Loucy (cell line): ENCODE measurements around the gene SLPI.

Experiments used
- EZH2phosphoT487 ChIP-seq: fragments of 200-600 bp; IDR thresholded peaks from 2 replicates; pipeline ENCODE4 v1.6.1; 2018; ENCODE audit warnings: antibody characterized with exemption, mild to moderate bottlenecking, moderate library complexity, borderline replicate concordance
- TF ChIP-seq, protein P1 (sequence below): fragments of 200-600 bp; sonication (generic); conservative IDR thresholded peaks from 2 replicates; pipeline ENCODE4 v1.5.1; 2014; ENCODE audit warnings: mild to moderate bottlenecking, antibody characterized with exemption, low read length

GRCh38 chr20:45218636-45219035, 35.7 kb downstream of the SLPI start:
- TF ChIP-seq, protein P1, sequence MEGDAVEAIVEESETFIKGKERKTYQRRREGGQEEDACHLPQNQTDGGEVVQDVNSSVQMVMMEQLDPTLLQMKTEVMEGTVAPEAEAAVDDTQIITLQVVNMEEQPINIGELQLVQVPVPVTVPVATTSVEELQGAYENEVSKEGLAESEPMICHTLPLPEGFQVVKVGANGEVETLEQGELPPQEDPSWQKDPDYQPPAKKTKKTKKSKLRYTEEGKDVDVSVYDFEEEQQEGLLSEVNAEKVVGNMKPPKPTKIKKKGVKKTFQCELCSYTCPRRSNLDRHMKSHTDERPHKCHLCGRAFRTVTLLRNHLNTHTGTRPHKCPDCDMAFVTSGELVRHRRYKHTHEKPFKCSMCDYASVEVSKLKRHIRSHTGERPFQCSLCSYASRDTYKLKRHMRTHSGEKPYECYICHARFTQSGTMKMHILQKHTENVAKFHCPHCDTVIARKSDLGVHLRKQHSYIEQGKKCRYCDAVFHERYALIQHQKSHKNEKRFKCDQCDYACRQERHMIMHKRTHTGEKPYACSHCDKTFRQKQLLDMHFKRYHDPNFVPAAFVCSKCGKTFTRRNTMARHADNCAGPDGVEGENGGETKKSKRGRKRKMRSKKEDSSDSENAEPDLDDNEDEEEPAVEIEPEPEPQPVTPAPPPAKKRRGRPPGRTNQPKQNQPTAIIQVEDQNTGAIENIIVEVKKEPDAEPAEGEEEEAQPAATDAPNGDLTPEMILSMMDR, result no peak
- TF ChIP-seq EZH2phosphoT487, result no peak
